ENCODE measurements around the gene RHCG.

DNA sequence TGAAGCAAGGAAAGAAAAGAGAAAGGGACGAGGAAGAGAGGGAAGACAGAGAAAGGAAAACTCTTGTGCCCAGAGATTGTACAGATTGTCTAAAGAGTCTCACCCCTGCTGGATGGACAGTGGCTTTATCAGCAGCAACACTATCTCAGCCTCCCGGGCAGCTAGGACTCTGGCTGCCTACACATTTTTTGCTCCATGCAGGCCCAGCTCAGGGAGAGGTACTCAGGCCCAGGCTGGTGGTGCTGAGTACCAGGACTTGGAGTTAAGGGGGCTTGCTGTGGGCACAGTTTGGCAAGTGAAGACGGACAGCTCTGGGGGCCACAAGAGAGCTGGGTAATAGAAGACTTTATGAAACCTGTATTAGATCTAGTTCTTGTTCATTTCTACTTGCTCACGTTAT is 19.1 kb upstream of the RHCG start:
- TF ChIP-seq, protein P1, sequence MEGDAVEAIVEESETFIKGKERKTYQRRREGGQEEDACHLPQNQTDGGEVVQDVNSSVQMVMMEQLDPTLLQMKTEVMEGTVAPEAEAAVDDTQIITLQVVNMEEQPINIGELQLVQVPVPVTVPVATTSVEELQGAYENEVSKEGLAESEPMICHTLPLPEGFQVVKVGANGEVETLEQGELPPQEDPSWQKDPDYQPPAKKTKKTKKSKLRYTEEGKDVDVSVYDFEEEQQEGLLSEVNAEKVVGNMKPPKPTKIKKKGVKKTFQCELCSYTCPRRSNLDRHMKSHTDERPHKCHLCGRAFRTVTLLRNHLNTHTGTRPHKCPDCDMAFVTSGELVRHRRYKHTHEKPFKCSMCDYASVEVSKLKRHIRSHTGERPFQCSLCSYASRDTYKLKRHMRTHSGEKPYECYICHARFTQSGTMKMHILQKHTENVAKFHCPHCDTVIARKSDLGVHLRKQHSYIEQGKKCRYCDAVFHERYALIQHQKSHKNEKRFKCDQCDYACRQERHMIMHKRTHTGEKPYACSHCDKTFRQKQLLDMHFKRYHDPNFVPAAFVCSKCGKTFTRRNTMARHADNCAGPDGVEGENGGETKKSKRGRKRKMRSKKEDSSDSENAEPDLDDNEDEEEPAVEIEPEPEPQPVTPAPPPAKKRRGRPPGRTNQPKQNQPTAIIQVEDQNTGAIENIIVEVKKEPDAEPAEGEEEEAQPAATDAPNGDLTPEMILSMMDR (IDR thresholded peaks at IDR 0.05; ENCODE audit: low read length), result no peak
- no peak for TF ChIP-seq EZH2 (IDR thresholded peaks at IDR 0.05; ENCODE audit: borderline replicate concordance, low read length)

Data from OCI-LY1 (cell line).